ENCODE data around the gene PPARG.

DNA sequence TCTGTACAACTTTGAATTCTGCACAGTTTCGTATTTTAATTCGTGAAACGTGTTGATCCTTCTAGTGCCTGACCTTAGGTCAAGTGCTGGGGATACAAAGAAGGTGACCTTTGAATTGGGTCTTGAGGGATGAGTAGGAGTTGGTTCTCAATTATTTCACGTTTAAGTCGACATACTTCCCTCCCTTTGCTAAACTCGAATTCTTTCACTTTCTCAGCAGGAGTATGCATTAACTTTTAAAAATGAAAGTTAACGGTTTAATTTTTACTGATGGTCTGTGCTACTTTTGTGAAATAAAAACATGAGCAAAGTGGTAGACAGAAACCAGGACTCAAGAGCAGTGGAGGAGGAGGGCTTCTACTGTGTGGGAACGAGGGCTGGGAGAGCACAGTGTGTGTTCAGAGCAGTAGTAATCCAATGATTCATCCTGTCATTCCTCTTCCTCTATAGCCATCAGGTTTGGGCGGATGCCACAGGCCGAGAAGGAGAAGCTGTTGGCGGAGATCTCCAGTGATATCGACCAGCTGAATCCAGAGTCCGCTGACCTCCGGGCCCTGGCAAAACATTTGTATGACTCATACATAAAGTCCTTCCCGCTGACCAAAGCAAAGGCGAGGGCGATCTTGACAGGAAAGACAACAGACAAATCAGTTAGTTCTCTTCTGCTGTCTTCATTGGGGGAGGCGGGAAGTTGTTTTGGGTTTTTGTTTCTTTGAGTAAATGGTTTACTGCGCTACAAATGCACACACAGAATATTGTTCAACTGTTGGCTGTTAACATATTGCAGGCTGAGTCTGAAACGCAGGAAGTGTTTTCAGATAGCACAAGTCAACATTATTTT is 116.8 kb downstream of the PPARG start:
- TF ChIP-seq, protein P1, sequence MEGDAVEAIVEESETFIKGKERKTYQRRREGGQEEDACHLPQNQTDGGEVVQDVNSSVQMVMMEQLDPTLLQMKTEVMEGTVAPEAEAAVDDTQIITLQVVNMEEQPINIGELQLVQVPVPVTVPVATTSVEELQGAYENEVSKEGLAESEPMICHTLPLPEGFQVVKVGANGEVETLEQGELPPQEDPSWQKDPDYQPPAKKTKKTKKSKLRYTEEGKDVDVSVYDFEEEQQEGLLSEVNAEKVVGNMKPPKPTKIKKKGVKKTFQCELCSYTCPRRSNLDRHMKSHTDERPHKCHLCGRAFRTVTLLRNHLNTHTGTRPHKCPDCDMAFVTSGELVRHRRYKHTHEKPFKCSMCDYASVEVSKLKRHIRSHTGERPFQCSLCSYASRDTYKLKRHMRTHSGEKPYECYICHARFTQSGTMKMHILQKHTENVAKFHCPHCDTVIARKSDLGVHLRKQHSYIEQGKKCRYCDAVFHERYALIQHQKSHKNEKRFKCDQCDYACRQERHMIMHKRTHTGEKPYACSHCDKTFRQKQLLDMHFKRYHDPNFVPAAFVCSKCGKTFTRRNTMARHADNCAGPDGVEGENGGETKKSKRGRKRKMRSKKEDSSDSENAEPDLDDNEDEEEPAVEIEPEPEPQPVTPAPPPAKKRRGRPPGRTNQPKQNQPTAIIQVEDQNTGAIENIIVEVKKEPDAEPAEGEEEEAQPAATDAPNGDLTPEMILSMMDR (conservative IDR thresholded peaks at IDR 0.05; ENCODE audit: low read depth in 2 of 2): no peak
- TF ChIP-seq, protein P2, sequence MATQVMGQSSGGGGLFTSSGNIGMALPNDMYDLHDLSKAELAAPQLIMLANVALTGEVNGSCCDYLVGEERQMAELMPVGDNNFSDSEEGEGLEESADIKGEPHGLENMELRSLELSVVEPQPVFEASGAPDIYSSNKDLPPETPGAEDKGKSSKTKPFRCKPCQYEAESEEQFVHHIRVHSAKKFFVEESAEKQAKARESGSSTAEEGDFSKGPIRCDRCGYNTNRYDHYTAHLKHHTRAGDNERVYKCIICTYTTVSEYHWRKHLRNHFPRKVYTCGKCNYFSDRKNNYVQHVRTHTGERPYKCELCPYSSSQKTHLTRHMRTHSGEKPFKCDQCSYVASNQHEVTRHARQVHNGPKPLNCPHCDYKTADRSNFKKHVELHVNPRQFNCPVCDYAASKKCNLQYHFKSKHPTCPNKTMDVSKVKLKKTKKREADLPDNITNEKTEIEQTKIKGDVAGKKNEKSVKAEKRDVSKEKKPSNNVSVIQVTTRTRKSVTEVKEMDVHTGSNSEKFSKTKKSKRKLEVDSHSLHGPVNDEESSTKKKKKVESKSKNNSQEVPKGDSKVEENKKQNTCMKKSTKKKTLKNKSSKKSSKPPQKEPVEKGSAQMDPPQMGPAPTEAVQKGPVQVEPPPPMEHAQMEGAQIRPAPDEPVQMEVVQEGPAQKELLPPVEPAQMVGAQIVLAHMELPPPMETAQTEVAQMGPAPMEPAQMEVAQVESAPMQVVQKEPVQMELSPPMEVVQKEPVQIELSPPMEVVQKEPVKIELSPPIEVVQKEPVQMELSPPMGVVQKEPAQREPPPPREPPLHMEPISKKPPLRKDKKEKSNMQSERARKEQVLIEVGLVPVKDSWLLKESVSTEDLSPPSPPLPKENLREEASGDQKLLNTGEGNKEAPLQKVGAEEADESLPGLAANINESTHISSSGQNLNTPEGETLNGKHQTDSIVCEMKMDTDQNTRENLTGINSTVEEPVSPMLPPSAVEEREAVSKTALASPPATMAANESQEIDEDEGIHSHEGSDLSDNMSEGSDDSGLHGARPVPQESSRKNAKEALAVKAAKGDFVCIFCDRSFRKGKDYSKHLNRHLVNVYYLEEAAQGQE (IDR thresholded peaks at IDR 0.05; ENCODE audit: unreplicated experiment): no peak
